GM10266 (cell line): ENCODE data around the gene PLEKHA5.

Experiments
- DNase-seq: peaks from one replicate; pipeline ENCODE4 v3.0.0; 2012; ENCODE audit errors: extremely low spot score
- TF ChIP-seq, protein P1 (sequence below): IDR thresholded peaks from 2 replicates; pipeline ENCODE4 v1.5.1; 2012; ENCODE audit warnings: mild to moderate bottlenecking, low read depth; ENCODE audit not compliant: control insufficient read depth, insufficient read depth; ENCODE audit errors: missing control alignments

The PLEKHA5 gene

DNA sequence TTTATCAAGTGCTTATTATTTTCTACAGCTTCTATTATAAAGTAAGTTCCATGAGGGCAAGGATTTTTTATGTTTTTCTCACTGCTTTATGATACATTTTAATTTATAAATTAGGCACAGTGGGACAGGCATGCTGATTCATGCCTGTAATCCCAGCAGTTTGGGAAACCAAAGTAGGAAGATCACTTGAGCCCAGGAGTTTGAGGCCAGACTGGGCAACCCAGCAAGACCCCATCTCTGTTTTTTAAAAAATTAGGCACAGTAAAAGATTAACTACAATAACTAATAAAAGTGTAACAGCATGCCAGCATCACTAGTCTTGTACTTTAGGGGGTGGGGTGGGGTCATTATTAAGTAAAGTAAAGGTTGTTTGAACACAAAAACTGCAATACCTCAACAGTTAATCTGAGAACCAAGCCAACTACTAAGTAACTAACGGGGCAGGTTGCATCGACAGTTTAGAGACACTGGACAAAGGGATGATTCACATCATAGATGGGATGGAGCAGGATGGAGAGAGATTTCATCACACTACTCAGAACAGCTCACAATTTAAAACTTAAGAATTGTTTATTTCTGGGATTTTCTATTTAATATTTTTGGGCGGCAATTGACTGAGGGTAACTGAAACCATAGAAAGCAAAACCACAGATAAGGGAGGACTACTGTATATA, 119.5 kb downstream of the PLEKHA5 start:
- DNase-seq, result no peak

DNA sequence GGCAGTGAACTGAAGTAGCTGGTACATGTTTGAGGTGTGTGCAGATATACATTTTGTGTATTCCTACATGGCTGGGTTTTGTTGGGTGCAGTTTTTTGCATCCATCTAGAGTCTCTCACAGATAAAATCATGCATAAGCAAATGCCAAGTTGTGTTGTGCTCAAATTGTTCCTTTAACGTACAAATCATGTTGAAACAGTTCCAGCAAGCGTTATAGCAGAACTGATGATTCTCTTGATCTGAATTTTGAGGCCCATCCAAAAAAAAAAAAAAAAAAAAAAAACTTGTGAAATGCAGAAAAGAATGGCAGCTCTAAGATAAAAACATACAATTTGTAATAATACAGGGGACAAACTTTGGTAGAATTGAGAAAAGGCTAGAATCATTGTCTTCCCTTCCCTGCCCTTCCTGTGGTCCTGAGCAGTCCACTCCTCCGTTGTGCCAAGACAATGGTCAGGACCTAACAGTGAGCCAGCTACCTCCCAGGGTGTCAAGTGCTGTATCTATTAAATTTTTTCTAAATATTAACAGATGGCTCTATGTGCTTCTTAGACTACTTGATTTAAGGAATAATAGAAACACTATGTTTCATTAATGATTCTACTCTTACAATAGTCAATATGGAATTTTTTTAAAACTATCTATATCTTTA, 122.1 kb downstream of the PLEKHA5 start:
- TF ChIP-seq, protein P1, sequence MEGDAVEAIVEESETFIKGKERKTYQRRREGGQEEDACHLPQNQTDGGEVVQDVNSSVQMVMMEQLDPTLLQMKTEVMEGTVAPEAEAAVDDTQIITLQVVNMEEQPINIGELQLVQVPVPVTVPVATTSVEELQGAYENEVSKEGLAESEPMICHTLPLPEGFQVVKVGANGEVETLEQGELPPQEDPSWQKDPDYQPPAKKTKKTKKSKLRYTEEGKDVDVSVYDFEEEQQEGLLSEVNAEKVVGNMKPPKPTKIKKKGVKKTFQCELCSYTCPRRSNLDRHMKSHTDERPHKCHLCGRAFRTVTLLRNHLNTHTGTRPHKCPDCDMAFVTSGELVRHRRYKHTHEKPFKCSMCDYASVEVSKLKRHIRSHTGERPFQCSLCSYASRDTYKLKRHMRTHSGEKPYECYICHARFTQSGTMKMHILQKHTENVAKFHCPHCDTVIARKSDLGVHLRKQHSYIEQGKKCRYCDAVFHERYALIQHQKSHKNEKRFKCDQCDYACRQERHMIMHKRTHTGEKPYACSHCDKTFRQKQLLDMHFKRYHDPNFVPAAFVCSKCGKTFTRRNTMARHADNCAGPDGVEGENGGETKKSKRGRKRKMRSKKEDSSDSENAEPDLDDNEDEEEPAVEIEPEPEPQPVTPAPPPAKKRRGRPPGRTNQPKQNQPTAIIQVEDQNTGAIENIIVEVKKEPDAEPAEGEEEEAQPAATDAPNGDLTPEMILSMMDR, result no peak
- no peak for DNase-seq

More for the DNA sequence above, 119.5 kb downstream of the PLEKHA5 start:
- TF ChIP-seq, protein P1, result no peak

DNA sequence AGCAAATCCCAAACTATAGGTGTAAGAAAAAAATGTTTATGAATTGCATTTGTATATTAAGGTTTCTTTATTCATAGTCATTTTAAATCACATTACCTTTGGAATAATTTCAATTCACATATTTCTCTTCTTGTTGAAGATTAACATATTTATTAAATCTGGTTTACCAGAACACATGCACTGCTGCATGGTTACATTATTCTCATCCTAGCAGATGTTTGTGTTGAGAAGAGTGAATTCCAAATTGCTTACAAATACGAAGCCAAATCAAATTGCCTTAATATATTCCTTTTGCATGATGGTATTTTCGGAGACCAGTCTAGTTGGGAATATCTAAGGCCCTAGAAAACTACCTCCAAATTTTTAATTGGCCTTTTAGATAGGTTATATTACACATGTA, 130.6 kb downstream of the PLEKHA5 start:
- TF ChIP-seq, protein P1, result no peak

DNA sequence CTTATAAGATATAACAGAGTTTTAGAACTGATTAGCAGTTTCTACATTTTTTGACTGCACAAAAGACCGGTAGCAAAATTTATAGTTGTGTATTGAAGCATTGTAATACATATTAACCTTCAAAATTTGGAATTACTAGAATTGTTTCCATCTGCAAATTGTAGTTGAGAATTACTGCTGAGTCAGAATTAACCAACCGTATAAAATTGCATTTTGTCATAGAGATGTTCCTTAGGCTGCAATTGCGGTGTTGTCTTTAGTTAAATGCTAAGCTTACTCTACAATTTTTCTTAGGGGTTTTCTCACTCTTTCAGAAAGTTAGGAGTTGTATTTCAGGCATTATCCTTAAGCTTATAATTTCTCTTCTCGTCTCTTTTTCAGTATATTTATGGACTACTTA, 132.2 kb downstream of the PLEKHA5 start:
- no peak for DNase-seq
- TF ChIP-seq, protein P1, result no peak

More for the DNA sequence above, 130.6 kb downstream of the PLEKHA5 start:
- no peak for DNase-seq

DNA sequence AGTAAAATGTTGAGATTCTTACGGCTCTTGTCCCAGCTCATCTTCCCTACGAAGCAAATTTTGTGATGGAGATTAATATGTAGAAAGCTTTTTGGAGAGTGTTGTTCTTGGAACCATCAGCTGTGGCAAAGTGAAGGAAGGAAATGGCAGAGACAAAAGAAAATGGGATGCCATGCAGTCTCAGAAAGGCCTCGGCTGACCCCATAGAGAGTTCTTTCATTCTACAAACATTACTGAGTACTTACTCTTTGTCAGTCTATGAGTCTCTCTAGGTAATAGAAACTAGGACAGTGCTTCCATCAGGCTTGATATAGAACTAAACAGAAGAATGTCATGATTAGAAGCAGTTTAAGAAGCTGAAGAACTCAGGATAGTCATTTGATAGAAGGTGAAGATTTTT, 134.1 kb downstream of the PLEKHA5 start:
- DNase-seq, result no peak
- TF ChIP-seq, protein P1, result no peak

DNA sequence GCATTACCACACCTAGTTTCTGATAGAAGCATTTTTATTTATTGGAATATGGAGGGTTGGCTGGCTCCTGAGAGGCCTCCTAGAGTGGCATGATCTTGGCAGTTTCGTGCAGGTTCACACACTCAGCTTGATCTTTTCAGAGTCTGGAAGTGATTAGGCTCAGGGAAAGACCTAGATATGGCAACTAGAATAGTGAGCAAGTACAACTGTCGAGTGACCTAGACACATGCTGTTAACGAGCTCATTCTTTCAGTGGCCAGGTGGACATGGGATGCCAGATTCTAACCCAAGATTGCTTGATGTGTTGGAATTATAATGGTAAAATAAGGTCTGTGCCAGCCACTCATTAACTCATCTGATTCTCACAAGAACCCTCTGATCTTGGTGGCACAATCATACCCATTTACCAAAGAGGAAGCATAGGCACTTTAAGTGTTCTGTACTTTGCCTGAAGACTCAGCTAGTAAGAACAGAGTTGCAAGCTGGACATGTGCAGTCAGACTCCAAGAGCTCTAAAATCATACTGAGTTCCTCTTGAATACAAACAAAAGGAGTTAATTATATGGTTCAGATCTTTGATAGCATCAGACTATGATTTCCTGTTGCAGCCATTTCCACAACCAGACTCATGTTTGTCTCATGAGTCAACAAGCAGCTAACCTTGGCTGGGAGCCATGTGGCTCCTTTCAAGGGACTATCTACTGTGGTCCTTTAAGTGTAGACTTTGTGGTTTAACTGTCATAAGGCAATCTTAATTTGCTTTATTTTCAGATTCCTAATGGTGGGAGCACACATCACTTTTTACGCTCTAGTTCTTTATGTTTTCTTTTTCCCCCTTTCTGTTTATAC, 144.2 kb downstream of the PLEKHA5 start:
- no peak for DNase-seq
- TF ChIP-seq, protein P1, result no peak
